ENCODE measurements around the gene LRRC30. TPM values are rescaled to one million over a fixed set of nuclear protein-coding genes. Genes with fewer than 3 reads are reported as not detected.

The LRRC30 gene
- not detected in 2 replicates for total RNA-seq

GRCh38 chr18:7230626-7231349 is at the start of gene LRRC30:
Gene LRRC30 (plus strand): TSS chr18:7231089. CDS start chr18:7231139, 50 bp downstream.

Other genes with a start within 250 kb of the LRRC30 start
- gene LAMA1, start 113.3 kb upstream of the LRRC30 start, total RNA-seq: 0.09 and 0.75 TPM in 2 replicates

Measured in endothelial cell of coronary artery (primary cell).